Activated B cell treated with CpG ODN at 0.5 μM for 24 hours (primary cell): Measurements from ENCODE around the gene RMND1. TPM values are rescaled to one million over a fixed set of nuclear protein-coding genes. Genes with fewer than 3 reads are reported as not detected.

ENCODE experiments used
- ATAC-seq: fragments of 200-7000 bp; cut with Tn5 transposase; one replicate; pipeline ENCODE4 v1.10.0; 2021; ENCODE audit warnings: low read depth, mild to moderate bottlenecking, moderate library complexity
- CTCF ChIA-PET: fragments of 350-600 bp; sonication (Branson Sonifier 250); formaldehyde crosslinking; loops from one replicate; lab custom pipeline; 2021; ENCODE audit warnings: antibody characterized with exemption; lab: Charles Lee
- POLR2A ChIA-PET: fragments of 350-600 bp; sonication (Branson Sonifier 250); formaldehyde crosslinking; loops from one replicate; lab custom pipeline; 2021; ENCODE audit warnings: antibody characterized with exemption; lab: Charles Lee
- DNase-seq: peaks from one replicate; pipeline ENCODE4 v3.0.0; 2022
- H3K27ac Mint-ChIP-seq: one replicate; pipeline ENCODE4 v1.8.0; 2020; ENCODE audit warnings: mixed read lengths
- H3K27me3 Mint-ChIP-seq: one replicate; pipeline ENCODE4 v1.8.0; 2021; ENCODE audit warnings: mixed read lengths
- H3K36me3 Mint-ChIP-seq: one replicate; pipeline ENCODE4 v1.8.0; 2021; ENCODE audit warnings: low read depth, mixed read lengths
- H3K4me1 Mint-ChIP-seq: one replicate; pipeline ENCODE4 v1.8.0; 2021; ENCODE audit warnings: mixed read lengths
- H3K4me3 Mint-ChIP-seq: one replicate; pipeline ENCODE4 v1.8.0; 2020; ENCODE audit warnings: mild to moderate bottlenecking, mixed read lengths
- H3K9me3 Mint-ChIP-seq: one replicate; pipeline ENCODE4 v1.8.0; 2020; ENCODE audit warnings: mixed read lengths
- CTCF ChIP-seq: fragments of 200-600 bp; IDR thresholded peaks from one replicate; pipeline ENCODE4 v1.8.0; 2022; ENCODE audit warnings: antibody characterized with exemption, mild to moderate bottlenecking
- intact Hi-C: fragments of 100-400 bp; cut with micrococcal nuclease; formaldehyde crosslinking; loops from one replicate; pipeline ENCODE4 v1.15.1; 2024
- total RNA-seq: library from RNA; stranded (reverse); gene quantifications from 2 replicates; pipeline ENCODE4 v1.2.3, GENCODE V29; 2022

Gene RMND1
- total RNA-seq, 1 donor from 2014 or later: 17.1 TPM

GRCh38 chr6:151381722-151382121 lies 70.2 kb downstream of the RMND1 start:
- peaks cover 11% of the 10 kb centered on the region for H3K36me3 Mint-ChIP-seq
- peaks cover 53% of the 10 kb centered on the region for H3K4me1 Mint-ChIP-seq
- DNase-seq: no peak
- intact Hi-C loops: loop anchor here (10.0 kb wide), 1 partner anchor 1623 kb away; the partner anchor contains the start of gene MTRF1L
- H3K4me3 Mint-ChIP-seq: no peak overlapping the region
- no peak for ATAC-seq
- H3K27ac Mint-ChIP-seq: no peak overlapping the region
- CTCF ChIA-PET: no interaction called here
- POLR2A ChIA-PET: no interaction called here
- no peaks in the 10 kb centered on the region for H3K27me3 Mint-ChIP-seq
- H3K9me3 Mint-ChIP-seq: no peaks in the 10 kb centered on the region
- TF ChIP-seq CTCF: no peak

- Mint-ChIP-seq H3K9me3 (no peaks in the 10 kb centered on the region), H3K4me1 (peaks cover 62% of the 10 kb centered on the region), H3K4me3 (peak overlapping the region; percentile 70), H3K27ac (peak overlapping the region; percentile 85), H3K27me3 (no peaks in the 10 kb centered on the region), H3K36me3 (peaks cover 11% of the 10 kb centered on the region)
- intact Hi-C loops: loop anchor here (1.0 to 10.0 kb wide), 2 partner anchors 8 to 1624 kb away; partner anchors contain the start of gene MTRF1L
- no peak for TF ChIP-seq CTCF
- ChIA-PET POLR2A (interaction anchor here (1.2 kb wide), 1 partner anchor 9 kb away, joined by 10 read pairs; no protein-coding TSS in a partner anchor), CTCF (no interaction called here)
- DNase-seq (no peak), ATAC-seq (peak; percentile 16)
These were observed 71.1 kb downstream of the RMND1 start for GRCh38 chr6:151380848-151381205.

GRCh38 chr6:151379933-151380847 lies 71.7 kb downstream of the RMND1 start:
- POLR2A ChIA-PET: interaction anchor here (1.2 kb wide), 1 partner anchor 9 kb away, joined by 10 read pairs; no protein-coding TSS in a partner anchor
- H3K9me3 Mint-ChIP-seq: no peaks in the 10 kb centered on the region
- DNase-seq (no peak), ATAC-seq (peak; percentile 62)
- intact Hi-C loops: loop anchor here (1.0 to 10.0 kb wide), 2 partner anchors 9 to 1625 kb away; partner anchors contain the start of gene MTRF1L
- H3K36me3 Mint-ChIP-seq: peaks cover 11% of the 10 kb centered on the region
- peak overlapping the region; percentile 85 for H3K27ac Mint-ChIP-seq
- no peaks in the 10 kb centered on the region for H3K27me3 Mint-ChIP-seq
- no peak for TF ChIP-seq CTCF
- H3K4me1 Mint-ChIP-seq: peaks cover 63% of the 10 kb centered on the region
- CTCF ChIA-PET: interaction anchor here (1.8 kb wide), 1 partner anchor 10 kb away, joined by 4 read pairs; no protein-coding TSS in a partner anchor
- H3K4me3 Mint-ChIP-seq: peak overlapping the region; percentile 70

- no peaks in the 10 kb centered on the region for H3K9me3 Mint-ChIP-seq
- no peaks in the 10 kb centered on the region for H3K27me3 Mint-ChIP-seq
- H3K27ac Mint-ChIP-seq: no peak overlapping the region
- ChIA-PET POLR2A (interaction anchor here (1.8 kb wide), 1 partner anchor 13 kb away, joined by 11 read pairs; no protein-coding TSS in a partner anchor), CTCF (interaction anchor here (1.7 kb wide), 1 partner anchor 53 kb away, joined by 5 read pairs; no protein-coding TSS in a partner anchor)
- H3K4me1 Mint-ChIP-seq: peaks cover 68% of the 10 kb centered on the region
- ATAC-seq: no peak
- TF ChIP-seq CTCF: no peak
- peak overlapping the region; percentile 69 for H3K4me3 Mint-ChIP-seq
- intact Hi-C loops: no loop called here
- H3K36me3 Mint-ChIP-seq: peaks cover 14% of the 10 kb centered on the region
- no peak for DNase-seq
These were observed 74.8 kb downstream of the RMND1 start for GRCh38 chr6:151377095-151377494.

- peak overlapping the region; percentile 38 for H3K27ac Mint-ChIP-seq
- H3K36me3 Mint-ChIP-seq: peaks cover 20% of the 10 kb centered on the region
- intact Hi-C loops: loop anchor here (1.0 kb wide), 1 partner anchor 14 kb away; no protein-coding TSS in a partner anchor
- TF ChIP-seq CTCF: no peak
- ChIA-PET CTCF (no interaction called here), POLR2A (interaction anchor here (1.8 kb wide), 1 partner anchor 14 kb away, joined by 11 read pairs; no protein-coding TSS in a partner anchor)
- H3K9me3 Mint-ChIP-seq: no peaks in the 10 kb centered on the region
- H3K4me3 Mint-ChIP-seq: peak overlapping the region; percentile 69
- no peaks in the 10 kb centered on the region for H3K27me3 Mint-ChIP-seq
- DNase-seq (no peak), ATAC-seq (peak; percentile 81)
- peaks cover 65% of the 10 kb centered on the region for H3K4me1 Mint-ChIP-seq
These were observed 75.5 kb downstream of the RMND1 start for GRCh38 chr6:151376440-151376839.
